ACHN (cell line): Measurements from ENCODE around the gene SLC35A5.
"Not testable (repeated sequence)": the region's sequence is repeated elsewhere in the genome, so short reads cannot be mapped to it uniquely, and the experiment has no call there.

Experiments
- DNase-seq: peaks from one replicate; pipeline ENCODE4 v3.0.0-alpha.2; 2015
- in situ Hi-C: cut with HindIII; loops from 2 replicates; pipeline ENCODE4 v1.10.0; 2017; ENCODE audit warnings: low sequenced_read_pairs, low pct_ligation_motif_present, low pct_unique_long_range_greater_than_20kb

Gene SLC35A5

GRCh38 chr3:112561734-112562529 is at the start of gene SLC35A5, which contains the start of gene ATG3:
TSS of gene SLC35A5 (plus strand) at chr3:112562045. CDS start at chr3:112563404, 1,359 bp downstream.
TSS of gene ATG3 (minus strand) at chr3:112561962. CDS start at chr3:112561528, 434 bp downstream.
- in situ Hi-C loops: no loop called here
- DNase-seq: peak; percentile 96

- in situ Hi-C loops: no loop called here
- DNase-seq: no peak
Observed at GRCh38 chr3:112512320-112512719, 49.5 kb upstream of the SLC35A5 start.

- in situ Hi-C loops: no loop called here
Observed at GRCh38 chr3:112514527-112515128, 47.2 kb upstream of the SLC35A5 start.

GRCh38 chr3:112518970-112519369 is 42.9 kb upstream of the SLC35A5 start:
- DNase-seq, in situ Hi-C loops: not testable (repeated sequence)

More at GRCh38 chr3:112514527-112515128, 47.2 kb upstream of the SLC35A5 start:
- DNase-seq: no peak

GRCh38 chr3:112519424-112520001 is 42.3 kb upstream of the SLC35A5 start:
- in situ Hi-C loops: no loop called here
- peak; percentile 64 for DNase-seq

GRCh38 chr3:112524127-112524526 is 37.7 kb upstream of the SLC35A5 start:
- DNase-seq, in situ Hi-C loops: not testable (repeated sequence)

- in situ Hi-C loops: no loop called here
- no peak for DNase-seq
Observed at GRCh38 chr3:112530573-112530972, 31.3 kb upstream of the SLC35A5 start.

- in situ Hi-C loops: no loop called here
- DNase-seq: peak; percentile 42
Observed at GRCh38 chr3:112531358-112531781, 30.5 kb upstream of the SLC35A5 start.

- in situ Hi-C loops: no loop called here
Observed at GRCh38 chr3:112539825-112540650, 21.8 kb upstream of the SLC35A5 start.

GRCh38 chr3:112546216-112546759 is 15.6 kb upstream of the SLC35A5 start:
- no peak for DNase-seq
- in situ Hi-C loops: no loop called here

More at GRCh38 chr3:112539825-112540650, 21.8 kb upstream of the SLC35A5 start:
- no peak for DNase-seq

- DNase-seq: no peak
- in situ Hi-C loops: no loop called here
Observed at GRCh38 chr3:112550859-112551258, 11.0 kb upstream of the SLC35A5 start.

GRCh38 chr3:112555535-112556170 is 6.2 kb upstream of the SLC35A5 start:
- DNase-seq: no peak
- in situ Hi-C loops: no loop called here

GRCh38 chr3:112557976-112558375 is 3.9 kb upstream of the SLC35A5 start:
- in situ Hi-C loops: no loop called here
- DNase-seq: no peak

- in situ Hi-C loops: no loop called here
- DNase-seq: no peak
Observed at GRCh38 chr3:112560307-112560706, 1.5 kb upstream of the SLC35A5 start.

- in situ Hi-C loops: no loop called here
- DNase-seq: peak; percentile 84
Observed at GRCh38 chr3:112560721-112561483, 943 bp upstream of the SLC35A5 start.

- in situ Hi-C loops: no loop called here
- DNase-seq: no peak
Observed at GRCh38 chr3:112561484-112561733, 436 bp upstream of the SLC35A5 start.

- DNase-seq, in situ Hi-C loops: not testable (repeated sequence)
Observed at GRCh38 chr3:112564247-112564939, 2.5 kb downstream of the SLC35A5 start.
